MM.1S (cell line): ENCODE data around the gene ZP2.
"Not testable (repeated sequence)": the region's sequence is repeated elsewhere in the genome, so short reads cannot be mapped to it uniquely, and the experiment has no call there.

Source experiments
- DNase-seq: peaks from one replicate; pipeline ENCODE4 v3.0.0-alpha.2; 2015
- H2AFZ ChIP-seq: fragments of 300-600 bp; sonication (generic); 2 replicates; pipeline ENCODE4 v1.6.0; 2016; ENCODE audit warnings: antibody characterized with exemption, low read length
- H3F3A ChIP-seq: fragments of 300-600 bp; sonication (generic); 2 replicates; pipeline ENCODE4 v1.6.1; 2016; ENCODE audit warnings: mild to moderate bottlenecking, antibody characterized with exemption, low read length, moderate library complexity, mixed read lengths; ENCODE audit not compliant: insufficient read depth
- H3K27ac ChIP-seq: fragments of 300-600 bp; sonication (generic); 2 replicates; pipeline ENCODE4 v1.5.1; 2016; ENCODE audit warnings: mild to moderate bottlenecking, low read length
- H3K27me3 ChIP-seq: fragments of 300-600 bp; sonication (generic); replicated peaks from 2 replicates; pipeline ENCODE4 v1.6.0; 2016; ENCODE audit warnings: low read length; ENCODE audit not compliant: insufficient read depth
- H3K36me3 ChIP-seq: fragments of 300-600 bp; sonication (generic); replicated peaks from 2 replicates; pipeline ENCODE4 v1.6.1; 2016; ENCODE audit warnings: mild to moderate bottlenecking, low read length, mixed read lengths; ENCODE audit not compliant: insufficient read depth
- H3K4me1 ChIP-seq: fragments of 300-600 bp; sonication (generic); 2 replicates; pipeline ENCODE4 v1.6.1; 2016; ENCODE audit warnings: low read length, mixed read lengths
- H3K4me2 ChIP-seq: fragments of 300-600 bp; sonication (generic); 2 replicates; pipeline ENCODE4 v1.6.0; 2016; ENCODE audit warnings: low read depth, low read length
- H3K4me3 ChIP-seq: fragments of 300-600 bp; sonication (generic); 2 replicates; pipeline ENCODE4 v1.5.1; 2016; ENCODE audit warnings: low read length, mixed read lengths
- H3K79me2 ChIP-seq: fragments of 300-600 bp; sonication (generic); 2 replicates; pipeline ENCODE4 v1.6.1; 2016; ENCODE audit warnings: mixed run types, low read length, mixed read lengths
- H3K9ac ChIP-seq: fragments of 300-600 bp; sonication (generic); 2 replicates; pipeline ENCODE4 v1.6.1; 2016; ENCODE audit warnings: low read length, mixed read lengths
- H3K9me2 ChIP-seq: fragments of 300-600 bp; sonication (generic); replicated peaks from 2 replicates; pipeline ENCODE4 v1.6.1; 2016; ENCODE audit warnings: mild to moderate bottlenecking, low read length, mixed read lengths; ENCODE audit not compliant: insufficient read depth
- H3K9me3 ChIP-seq: fragments of 300-600 bp; sonication (generic); replicated peaks from 2 replicates; pipeline ENCODE4 v1.6.1; 2016; ENCODE audit warnings: mild to moderate bottlenecking, low read length, mixed read lengths; ENCODE audit not compliant: insufficient read depth
- H4K20me1 ChIP-seq: fragments of 300-600 bp; sonication (generic); 2 replicates; pipeline ENCODE4 v1.6.1; 2016; ENCODE audit warnings: mild to moderate bottlenecking, low read length, moderate library complexity, mixed read lengths; ENCODE audit not compliant: insufficient read depth
- EZH2 ChIP-seq: fragments of 300-600 bp; sonication (generic); optimal IDR thresholded peaks from 2 replicates; pipeline ENCODE3; 2017; ENCODE audit warnings: low read depth, mild to moderate bottlenecking, antibody characterized with exemption, low read length, mixed read lengths
- EZH2phosphoT487 ChIP-seq: fragments of 300-600 bp; sonication (generic); IDR thresholded peaks from 2 replicates; pipeline ENCODE4 v1.6.1; 2018; ENCODE audit warnings: antibody characterized with exemption, low read length
- TF ChIP-seq, protein P1 (sequence below): fragments of 300-600 bp; sonication (generic); IDR thresholded peaks from 2 replicates; pipeline ENCODE4 v1.5.1; 2016; ENCODE audit warnings: antibody characterized with exemption, low read length, mixed read lengths

The ZP2 gene

DNA sequence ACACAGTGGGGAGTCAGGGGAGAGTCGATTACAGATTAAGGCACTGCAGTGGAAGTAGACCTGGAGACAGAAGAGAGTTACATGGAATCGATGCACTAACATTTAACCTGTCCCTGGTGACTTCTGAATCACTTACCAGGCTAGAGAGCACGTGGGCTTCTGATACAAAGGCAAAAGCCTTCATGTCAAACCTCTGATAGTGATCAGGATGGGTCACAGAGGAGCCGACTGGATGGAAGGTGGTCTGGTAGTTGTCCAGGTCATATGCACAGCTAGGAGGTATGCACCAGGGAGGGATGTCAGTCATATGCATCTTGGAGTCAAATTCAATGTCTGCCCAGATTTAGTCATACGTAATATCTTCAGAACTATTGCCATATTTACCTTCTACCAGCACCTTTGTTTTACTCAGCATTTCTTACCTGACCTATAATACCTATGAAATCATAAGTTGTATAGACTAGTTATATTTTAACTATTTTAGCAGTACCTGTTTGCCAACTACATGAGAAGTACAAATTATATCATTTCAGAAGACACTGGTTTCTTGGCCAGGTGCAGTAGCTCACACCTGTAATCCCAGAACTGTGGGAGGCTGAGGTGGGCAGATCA lies 11.7 kb downstream of the ZP2 start:
- no peak overlapping the region for H3K9ac ChIP-seq
- no peaks in the 10 kb centered on the region for H3F3A ChIP-seq
- H3K9me3 ChIP-seq, result no peaks in the 10 kb centered on the region
- no peak overlapping the region for H3K4me2 ChIP-seq
- no peak overlapping the region for H3K27ac ChIP-seq
- no peaks in the 10 kb centered on the region for H3K9me2 ChIP-seq
- no peaks in the 10 kb centered on the region for H3K36me3 ChIP-seq
- TF ChIP-seq EZH2phosphoT487 (no peak), EZH2 (no peak)
- TF ChIP-seq, protein P1, sequence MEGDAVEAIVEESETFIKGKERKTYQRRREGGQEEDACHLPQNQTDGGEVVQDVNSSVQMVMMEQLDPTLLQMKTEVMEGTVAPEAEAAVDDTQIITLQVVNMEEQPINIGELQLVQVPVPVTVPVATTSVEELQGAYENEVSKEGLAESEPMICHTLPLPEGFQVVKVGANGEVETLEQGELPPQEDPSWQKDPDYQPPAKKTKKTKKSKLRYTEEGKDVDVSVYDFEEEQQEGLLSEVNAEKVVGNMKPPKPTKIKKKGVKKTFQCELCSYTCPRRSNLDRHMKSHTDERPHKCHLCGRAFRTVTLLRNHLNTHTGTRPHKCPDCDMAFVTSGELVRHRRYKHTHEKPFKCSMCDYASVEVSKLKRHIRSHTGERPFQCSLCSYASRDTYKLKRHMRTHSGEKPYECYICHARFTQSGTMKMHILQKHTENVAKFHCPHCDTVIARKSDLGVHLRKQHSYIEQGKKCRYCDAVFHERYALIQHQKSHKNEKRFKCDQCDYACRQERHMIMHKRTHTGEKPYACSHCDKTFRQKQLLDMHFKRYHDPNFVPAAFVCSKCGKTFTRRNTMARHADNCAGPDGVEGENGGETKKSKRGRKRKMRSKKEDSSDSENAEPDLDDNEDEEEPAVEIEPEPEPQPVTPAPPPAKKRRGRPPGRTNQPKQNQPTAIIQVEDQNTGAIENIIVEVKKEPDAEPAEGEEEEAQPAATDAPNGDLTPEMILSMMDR, result no peak
- H2AFZ ChIP-seq, result no peak overlapping the region
- H4K20me1 ChIP-seq, result no peaks in the 10 kb centered on the region
- no peaks in the 10 kb centered on the region for H3K79me2 ChIP-seq
- no peaks in the 10 kb centered on the region for H3K4me1 ChIP-seq
- H3K4me3 ChIP-seq, result no peak overlapping the region
- no peak for DNase-seq
- no peaks in the 10 kb centered on the region for H3K27me3 ChIP-seq

DNA sequence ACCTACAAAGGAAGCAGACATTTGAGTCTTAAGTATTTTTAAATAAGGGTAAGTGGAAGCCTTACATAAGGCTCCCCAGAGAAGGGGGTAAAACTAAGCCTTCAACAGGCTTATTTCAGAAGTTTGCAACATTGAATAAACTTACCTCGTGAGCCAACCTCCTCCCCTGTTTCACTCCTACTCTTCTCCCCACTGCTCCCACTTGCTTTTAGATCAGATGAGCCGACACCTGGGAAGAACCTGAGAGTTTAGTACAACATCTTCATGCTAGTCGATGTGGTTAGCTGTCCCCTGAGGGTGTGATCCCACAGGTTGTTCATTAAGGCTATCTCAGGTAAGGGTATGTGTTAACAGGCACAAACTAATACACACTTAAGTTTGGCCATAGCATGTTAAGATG lies 13.8 kb downstream of the ZP2 start:
- H3F3A ChIP-seq, result no peaks in the 10 kb centered on the region
- no peaks in the 10 kb centered on the region for H3K9me2 ChIP-seq
- H3K27ac ChIP-seq, result no peak overlapping the region
- no peaks in the 10 kb centered on the region for H3K36me3 ChIP-seq
- no peak for DNase-seq
- no peaks in the 10 kb centered on the region for H3K27me3 ChIP-seq
- H2AFZ ChIP-seq, result no peak overlapping the region
- no peak overlapping the region for H3K9ac ChIP-seq
- no peak for TF ChIP-seq EZH2phosphoT487
- TF ChIP-seq EZH2, result no peak
- TF ChIP-seq, protein P1, result no peak
- no peaks in the 10 kb centered on the region for H3K9me3 ChIP-seq
- no peak overlapping the region for H3K4me3 ChIP-seq
- H3K4me1 ChIP-seq, result no peaks in the 10 kb centered on the region
- no peak overlapping the region for H3K4me2 ChIP-seq
- no peaks in the 10 kb centered on the region for H4K20me1 ChIP-seq
- no peaks in the 10 kb centered on the region for H3K79me2 ChIP-seq

- no peaks in the 10 kb centered on the region for H3K27me3 ChIP-seq
- no peak overlapping the region for H3K9ac ChIP-seq
- H3K79me2 ChIP-seq, result no peaks in the 10 kb centered on the region
- no peak overlapping the region for H2AFZ ChIP-seq
- H4K20me1 ChIP-seq, result no peaks in the 10 kb centered on the region
- H3K4me1 ChIP-seq, result no peaks in the 10 kb centered on the region
- no peak overlapping the region for H3K4me2 ChIP-seq
- no peaks in the 10 kb centered on the region for H3K9me2 ChIP-seq
- DNase-seq, result no peak
- no peaks in the 10 kb centered on the region for H3K9me3 ChIP-seq
- H3K36me3 ChIP-seq, result no peaks in the 10 kb centered on the region
- H3K4me3 ChIP-seq, result no peak overlapping the region
- TF ChIP-seq EZH2phosphoT487 (no peak), EZH2 (no peak)
- TF ChIP-seq, protein P1, result no peak
- H3K27ac ChIP-seq, result no peak overlapping the region
- no peaks in the 10 kb centered on the region for H3F3A ChIP-seq
Measured at GRCh38 chr16:21197112-21197511, 14.3 kb downstream of the ZP2 start.

DNA sequence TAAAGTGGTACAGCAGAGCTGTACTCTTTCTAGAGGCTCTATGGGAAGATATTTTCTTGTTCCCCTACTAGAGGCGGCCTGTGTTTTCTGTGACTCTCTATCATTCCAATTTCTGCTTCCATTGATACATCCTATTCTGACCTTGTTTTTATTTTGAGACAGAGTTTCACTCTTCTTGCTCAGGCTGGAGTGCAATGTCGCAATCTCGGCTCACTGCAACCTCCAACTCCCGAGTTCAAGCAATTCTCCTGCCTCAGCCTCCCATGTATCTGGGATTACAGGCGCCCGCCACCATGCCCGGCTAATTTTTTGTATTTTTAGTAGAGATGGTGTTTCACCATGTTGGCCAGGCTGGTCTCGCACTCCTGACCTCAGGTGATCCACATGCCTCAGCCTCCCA lies 16.0 kb downstream of the ZP2 start:
- DNase-seq, H3K27me3 ChIP-seq, H4K20me1 ChIP-seq, H3K9ac ChIP-seq, H2AFZ ChIP-seq, H3F3A ChIP-seq, H3K4me3 ChIP-seq, H3K27ac ChIP-seq, H3K4me1 ChIP-seq, H3K79me2 ChIP-seq, H3K9me3 ChIP-seq, H3K9me2 ChIP-seq, H3K4me2 ChIP-seq, H3K36me3 ChIP-seq: not testable (repeated sequence)
